HepG2 (cell line): ENCODE results near the gene RILP. TPM values are rescaled to one million over a fixed set of nuclear protein-coding genes. Genes with fewer than 3 reads are reported as not detected.
A peak's percentile ranks its signal among the peaks of the same experiment; 100 is the strongest.

Source experiments
- ELF4 ChIP-seq: sonication (generic); formaldehyde crosslinking; IDR thresholded peaks from 2 replicates; pipeline ENCODE4 v1.5.0; 2020; ENCODE audit warnings: missing genetic modification reagents, mild to moderate bottlenecking, moderate library complexity, borderline replicate concordance
- GZF1 ChIP-seq: sonication (generic); formaldehyde crosslinking; IDR thresholded peaks from 2 replicates; pipeline ENCODE4 v1.5.1; 2020; ENCODE audit warnings: mild to moderate bottlenecking, missing genetic modification reagents
- HDAC1 ChIP-seq: sonication (generic); formaldehyde crosslinking; IDR thresholded peaks from 2 replicates; pipeline ENCODE4 v1.5.1; 2020; ENCODE audit warnings: mild to moderate bottlenecking, missing genetic modification reagents
- KLF13 ChIP-seq: sonication (generic); formaldehyde crosslinking; IDR thresholded peaks from 2 replicates; pipeline ENCODE4 v1.4.0; 2020; ENCODE audit warnings: mild to moderate bottlenecking, missing genetic modification reagents
- POLR2A ChIP-seq, 2 experiments: IDR thresholded peaks; 2 replicates each; pipeline ENCODE4 v1.6.1; 2011; ENCODE audit warnings: low read depth in 2 of 2, low read length in 2 of 2, mild to moderate bottlenecking in 1 of 2, moderate library complexity in 1 of 2; ENCODE audit not compliant: insufficient read depth in 1 of 2
- RARA ChIP-seq: IDR thresholded peaks from 2 replicates; pipeline ENCODE4 v1.6.1; 2016; ENCODE audit warnings: missing genetic modification reagents, missing compliant biosample characterization
- RXRB ChIP-seq: IDR thresholded peaks from 2 replicates; pipeline ENCODE4 v1.6.1; 2016; ENCODE audit warnings: borderline replicate concordance, missing genetic modification reagents, missing compliant biosample characterization
- SALL1 ChIP-seq: sonication (generic); formaldehyde crosslinking; IDR thresholded peaks from 2 replicates; pipeline ENCODE4 v1.8.0; 2022; ENCODE audit warnings: mild to moderate bottlenecking, missing genetic modification reagents
- SPEN ChIP-seq: sonication (generic); formaldehyde crosslinking; IDR thresholded peaks from 2 replicates; pipeline ENCODE4 v1.5.1; 2020; ENCODE audit warnings: low read depth, mild to moderate bottlenecking, missing genetic modification reagents
- SRSF9 ChIP-seq: fragments of 200-400 bp; formaldehyde crosslinking; IDR thresholded peaks from 2 replicates; pipeline ENCODE4 v1.6.1; 2018; ENCODE audit warnings: borderline replicate concordance, mild to moderate bottlenecking, low read depth, low read length; ENCODE audit not compliant: insufficient read depth, poor library complexity, severe bottlenecking
- SRY ChIP-seq: sonication (generic); formaldehyde crosslinking; IDR thresholded peaks from 2 replicates; pipeline ENCODE4 v1.8.0; 2022; ENCODE audit warnings: mild to moderate bottlenecking, missing genetic modification reagents
- XRCC5 ChIP-seq: fragments of 200-400 bp; formaldehyde crosslinking; optimal IDR thresholded peaks from 2 replicates; pipeline ENCODE3; 2017; ENCODE audit warnings: mild to moderate bottlenecking, low read length
- ZFP1 ChIP-seq: IDR thresholded peaks from 2 replicates; pipeline ENCODE4 v1.6.1; 2016
- ZMYM3 ChIP-seq: sonication (generic); formaldehyde crosslinking; IDR thresholded peaks from 2 replicates; pipeline ENCODE4 v1.5.1; 2020; ENCODE audit warnings: mild to moderate bottlenecking, missing genetic modification reagents
- ZNF180 ChIP-seq: sonication (generic); formaldehyde crosslinking; IDR thresholded peaks from 2 replicates; pipeline ENCODE4 v1.4.0; 2020; ENCODE audit warnings: low read depth, missing genetic modification reagents, borderline replicate concordance
- ZNF547 ChIP-seq: sonication (generic); formaldehyde crosslinking; IDR thresholded peaks from 2 replicates; pipeline ENCODE4 v1.5.1; 2020; ENCODE audit warnings: mild to moderate bottlenecking, missing genetic modification reagents
- ZNF749 ChIP-seq: sonication (generic); formaldehyde crosslinking; IDR thresholded peaks from 2 replicates; pipeline ENCODE4 v1.8.0; 2022; ENCODE audit warnings: mild to moderate bottlenecking, missing genetic modification reagents, moderate library complexity, borderline replicate concordance
- ZNF782 ChIP-seq: sonication (generic); formaldehyde crosslinking; IDR thresholded peaks from 2 replicates; pipeline ENCODE4 v1.4.0; 2020; ENCODE audit warnings: missing genetic modification reagents, mild to moderate bottlenecking, borderline replicate concordance
- polyA plus RNA-seq, 8 experiments: library from polyadenylated mRNA; depleted of rRNA in 3 of 8; stranded (reverse) in 7 of 8; unstranded in 1 of 8; fragments of >200 nt; fragmentation: Illumina TruSeq in 4 of 8; extraction: Trizol in 4 of 8; gene quantifications; 2 replicates each; pipeline versions ENCODE4 v1.2.1 to v1.2.3, GENCODE V29; 2011 to 2016; ENCODE audit warnings: low read depth in 4 of 8, missing spikeins in 1 of 8, mixed read lengths in 1 of 8; ENCODE audit not compliant: insufficient read depth in 1 of 8
- total RNA-seq, 5 experiments: library from RNA; depleted of rRNA; stranded (reverse); fragments of >200 nt; fragmentation: Illumina TruSeq; extraction: Trizol; gene quantifications; 2 replicates each; pipeline ENCODE4 v1.2.3, GENCODE V29; 2016; ENCODE audit warnings: low read depth in 1 of 5
- TF ChIP-seq, protein P1 (sequence below): sonication (generic); formaldehyde crosslinking; IDR thresholded peaks from 2 replicates; pipeline ENCODE4 v1.5.1; 2020; ENCODE audit warnings: mild to moderate bottlenecking, missing genetic modification reagents
- TF ChIP-seq, protein P2 (sequence below): sonication (generic); formaldehyde crosslinking; IDR thresholded peaks from 2 replicates; pipeline ENCODE4 v1.5.0; 2020; ENCODE audit warnings: mild to moderate bottlenecking, missing genetic modification reagents
- TF ChIP-seq, protein P3 (sequence below): IDR thresholded peaks from 2 replicates; pipeline ENCODE4 v1.6.1; 2016; ENCODE audit warnings: low read depth, borderline replicate concordance
- TF ChIP-seq, protein P4 (sequence below): sonication (generic); formaldehyde crosslinking; IDR thresholded peaks from 2 replicates; pipeline ENCODE4 v1.4.0; 2020; ENCODE audit warnings: missing genetic modification reagents, low read depth, mild to moderate bottlenecking, borderline replicate concordance

Gene RILP
- total and polyA plus RNA-seq, 2 of the 13 experiments (the other 11 are each of a cell fraction or from before 2014, with no cell fraction given) = 6.6 to 8.1 TPM

DNA sequence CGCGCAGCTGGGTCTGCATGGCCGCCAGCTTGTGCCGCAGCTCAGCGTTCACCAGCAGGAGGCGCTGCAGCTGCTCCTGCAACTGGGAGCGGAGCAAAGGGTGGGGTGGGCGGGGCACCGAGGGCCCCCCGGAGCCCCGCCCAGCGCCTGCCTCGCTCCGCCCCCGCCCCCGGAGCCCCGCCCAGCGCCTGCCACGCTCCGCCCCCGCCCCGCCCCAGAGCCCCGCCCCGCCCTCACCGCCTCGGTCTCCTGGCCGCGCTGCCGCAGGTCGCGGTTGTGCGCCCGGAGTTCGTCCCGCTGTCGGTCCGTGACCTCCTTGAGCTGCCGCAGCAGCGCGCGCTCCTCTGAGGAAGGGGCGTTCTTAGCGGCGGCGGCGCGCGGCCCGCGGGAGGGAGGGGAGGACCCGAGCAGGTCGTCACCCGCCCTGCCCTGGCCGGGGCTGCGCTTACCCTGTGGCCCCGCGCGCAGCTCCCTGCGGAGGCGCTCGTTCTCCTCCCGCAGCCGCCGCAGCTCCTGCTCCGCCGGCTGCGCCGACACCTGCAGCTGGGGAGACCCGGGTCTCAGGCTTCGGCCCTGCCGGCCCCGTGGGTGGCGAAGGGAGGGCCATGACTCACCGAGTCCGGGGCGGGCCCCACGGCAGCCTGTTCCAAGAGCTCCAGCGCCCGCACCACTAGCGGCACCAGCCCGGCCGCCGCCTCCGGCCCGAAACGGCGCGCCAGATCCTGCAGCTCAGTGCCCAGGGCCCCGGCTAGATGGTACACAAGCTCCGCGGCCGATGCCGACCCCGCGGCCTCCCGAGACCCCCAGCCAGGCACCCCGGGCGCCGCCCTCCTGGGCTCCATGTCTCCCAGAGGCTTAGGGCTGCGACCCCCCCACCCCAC is 463 bp downstream of the RILP start (continued):
- TF ChIP-seq ZNF180 (CRISPR knock-in tag) = no peak
- peak; percentile 70 for TF ChIP-seq HDAC1 (CRISPR knock-in tag)
- peak; percentile 61; the same call in 1 of the 2 replicates for TF ChIP-seq ZNF749
- TF ChIP-seq RARA (CRISPR knock-in tag) = no peak
- TF ChIP-seq, protein P1, sequence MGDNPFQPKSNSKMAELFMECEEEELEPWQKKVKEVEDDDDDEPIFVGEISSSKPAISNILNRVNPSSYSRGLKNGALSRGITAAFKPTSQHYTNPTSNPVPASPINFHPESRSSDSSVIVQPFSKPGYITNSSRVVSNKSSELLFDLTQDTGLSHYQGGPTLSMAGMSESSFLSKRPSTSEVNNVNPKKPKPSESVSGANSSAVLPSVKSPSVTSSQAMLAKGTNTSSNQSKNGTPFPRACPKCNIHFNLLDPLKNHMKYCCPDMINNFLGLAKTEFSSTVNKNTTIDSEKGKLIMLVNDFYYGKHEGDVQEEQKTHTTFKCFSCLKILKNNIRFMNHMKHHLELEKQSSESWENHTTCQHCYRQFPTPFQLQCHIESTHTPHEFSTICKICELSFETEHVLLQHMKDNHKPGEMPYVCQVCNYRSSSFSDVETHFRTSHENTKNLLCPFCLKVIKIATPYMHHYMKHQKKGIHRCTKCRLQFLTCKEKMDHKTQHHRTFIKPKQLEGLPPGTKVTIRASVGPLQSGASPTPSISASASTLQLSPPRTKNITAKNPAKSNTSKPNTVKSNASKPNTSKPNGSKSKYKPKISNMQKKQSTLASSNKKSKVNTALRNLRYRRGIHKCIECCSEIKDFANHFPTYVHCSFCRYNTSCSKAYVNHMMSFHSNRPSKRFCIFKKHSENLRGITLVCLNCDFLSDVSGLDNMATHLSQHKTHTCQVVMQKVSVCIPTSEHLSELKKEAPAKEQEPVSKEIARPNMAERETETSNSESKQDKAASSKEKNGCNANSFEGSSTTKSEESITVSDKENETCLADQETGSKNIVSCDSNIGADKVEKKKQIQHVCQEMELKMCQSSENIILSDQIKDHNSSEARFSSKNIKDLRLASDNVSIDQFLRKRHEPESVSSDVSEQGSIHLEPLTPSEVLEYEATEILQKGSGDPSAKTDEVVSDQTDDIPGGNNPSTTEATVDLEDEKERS (CRISPR knock-in tag) = peak; percentile 70; the same call in 1 of the 2 replicates
- TF ChIP-seq, protein P2, sequence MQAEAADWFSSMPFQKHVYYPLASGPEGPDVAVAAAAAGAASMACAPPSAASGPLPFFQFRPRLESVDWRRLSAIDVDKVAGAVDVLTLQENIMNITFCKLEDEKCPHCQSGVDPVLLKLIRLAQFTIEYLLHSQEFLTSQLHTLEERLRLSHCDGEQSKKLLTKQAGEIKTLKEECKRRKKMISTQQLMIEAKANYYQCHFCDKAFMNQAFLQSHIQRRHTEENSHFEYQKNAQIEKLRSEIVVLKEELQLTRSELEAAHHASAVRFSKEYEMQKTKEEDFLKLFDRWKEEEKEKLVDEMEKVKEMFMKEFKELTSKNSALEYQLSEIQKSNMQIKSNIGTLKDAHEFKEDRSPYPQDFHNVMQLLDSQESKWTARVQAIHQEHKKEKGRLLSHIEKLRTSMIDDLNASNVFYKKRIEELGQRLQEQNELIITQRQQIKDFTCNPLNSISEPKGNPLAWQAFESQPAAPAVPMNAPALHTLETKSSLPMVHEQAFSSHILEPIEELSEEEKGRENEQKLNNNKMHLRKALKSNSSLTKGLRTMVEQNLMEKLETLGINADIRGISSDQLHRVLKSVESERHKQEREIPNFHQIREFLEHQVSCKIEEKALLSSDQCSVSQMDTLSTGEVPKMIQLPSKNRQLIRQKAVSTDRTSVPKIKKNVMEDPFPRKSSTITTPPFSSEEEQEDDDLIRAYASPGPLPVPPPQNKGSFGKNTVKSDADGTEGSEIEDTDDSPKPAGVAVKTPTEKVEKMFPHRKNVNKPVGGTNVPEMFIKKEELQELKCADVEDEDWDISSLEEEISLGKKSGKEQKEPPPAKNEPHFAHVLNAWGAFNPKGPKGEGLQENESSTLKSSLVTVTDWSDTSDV (CRISPR knock-in tag) = 0 out of 2 replicates have a peak, but pooled peaks have one; percentile 47
- TF ChIP-seq ELF4 (CRISPR knock-in tag) = no peak
- TF ChIP-seq SRY (CRISPR knock-in tag) = peak; percentile 32
- TF ChIP-seq ZFP1 (CRISPR knock-in tag) = no peak
- TF ChIP-seq POLR2A (IDR thresholded peaks at IDR 0.05; ENCODE audit: insufficient read depth in 1 of 2, low read depth in 2 of 2, low read length in 2 of 2) = peak; percentile 47 to 90; a peak in 3 of 4 replicates
- no peak for TF ChIP-seq SRSF9
- TF ChIP-seq, protein P3, sequence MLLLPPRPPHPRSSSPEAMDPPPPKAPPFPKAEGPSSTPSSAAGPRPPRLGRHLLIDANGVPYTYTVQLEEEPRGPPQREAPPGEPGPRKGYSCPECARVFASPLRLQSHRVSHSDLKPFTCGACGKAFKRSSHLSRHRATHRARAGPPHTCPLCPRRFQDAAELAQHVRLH (CRISPR knock-in tag) = no peak; the same call in 1 of the 2 replicates
- no peak for TF ChIP-seq ZNF547 (CRISPR knock-in tag)
- peak; percentile 50; the same call in 1 of the 2 replicates for TF ChIP-seq SALL1
- peak; percentile 43; the same call in 1 of the 2 replicates for TF ChIP-seq GZF1 (CRISPR knock-in tag)
- TF ChIP-seq ZMYM3 (CRISPR knock-in tag) = no peak; the same call in 1 of the 2 replicates
- no peak for TF ChIP-seq KLF13
- TF ChIP-seq SPEN (CRISPR knock-in tag) = peak; percentile 68
- TF ChIP-seq, protein P4, sequence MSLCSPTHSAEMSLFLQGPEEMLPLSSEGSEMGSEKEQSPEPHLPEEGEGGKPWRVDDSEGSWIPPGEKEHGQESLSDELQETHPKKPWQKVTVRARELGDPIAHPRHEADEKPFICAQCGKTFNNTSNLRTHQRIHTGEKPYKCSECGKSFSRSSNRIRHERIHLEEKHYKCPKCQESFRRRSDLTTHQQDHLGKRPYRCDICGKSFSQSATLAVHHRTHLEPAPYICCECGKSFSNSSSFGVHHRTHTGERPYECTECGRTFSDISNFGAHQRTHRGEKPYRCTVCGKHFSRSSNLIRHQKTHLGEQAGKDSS (CRISPR knock-in tag) = peak; percentile 44; the same call in 1 of the 2 replicates
- TF ChIP-seq RXRB (CRISPR knock-in tag) = no peak
- no peak for TF ChIP-seq ZNF782 (CRISPR knock-in tag)
- peak; percentile 23 for TF ChIP-seq XRCC5
